Measurements from ENCODE around the gene SNHG17. TPM values are rescaled to one million over a fixed set of nuclear protein-coding genes. Genes with fewer than 3 reads are reported as not detected.

SNHG17 gene
- total and polyA plus RNA-seq, 2 of the 4 experiments (the other 2 are of a cell fraction), result 5.4 to 38.2 TPM

DNA sequence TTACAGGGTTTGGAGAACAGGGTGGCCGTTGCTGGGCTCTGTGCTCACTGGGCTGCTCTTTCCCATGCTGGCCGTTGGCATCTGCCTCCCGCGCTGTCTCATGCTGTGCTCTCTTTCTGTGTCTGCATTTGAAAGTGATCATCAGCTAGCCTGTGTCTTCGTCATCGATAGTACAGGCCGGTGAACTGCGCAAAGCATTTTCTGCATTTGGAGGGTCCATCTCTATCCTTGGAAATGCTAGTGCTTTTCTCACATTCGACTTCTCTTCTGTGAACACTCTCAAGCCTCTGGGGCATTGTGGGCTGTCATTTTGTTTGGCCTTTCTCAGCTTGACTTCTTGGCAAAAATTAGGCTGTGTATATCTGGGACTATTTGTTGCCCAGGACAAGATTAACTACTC lies 6.8 kb upstream of the SNHG17 start:
- no peak overlapping the region for H3K18ac ChIP-seq (ENCODE audit: low read depth, low read length)
- no peak overlapping the region for H2BK120ac ChIP-seq (ENCODE audit: low read depth, low read length)
- BruUV-seq (replicated peaks), result no TSS peak
- intact Hi-C loops (cut with micrococcal nuclease) (no loop called here), dilution Hi-C loops (cut with HindIII; ENCODE audit: low sequenced_read_pairs, unreplicated experiment) (no loop called here), in situ Hi-C loops (cut with MboI; ENCODE audit: low sequenced_read_pairs) (no loop called here)
- H4K91ac ChIP-seq (ENCODE audit: insufficient read depth, low read depth, low read length), result no peak overlapping the region
- H4K8ac ChIP-seq (ENCODE audit: low read depth in 2 of 2, low read length in 2 of 2), result no peak overlapping the region
- no peak overlapping the region for H3K56ac ChIP-seq (ENCODE audit: extremely low read depth, insufficient read depth, low read length)
- no peak overlapping the region for H3K14ac ChIP-seq (replicated peaks; ENCODE audit: low read depth, low read length)
- no peak overlapping the region for H2BK20ac ChIP-seq (ENCODE audit: low read depth, low read length)
- H2AK9ac ChIP-seq (replicated peaks; ENCODE audit: low read depth, low read length, poor library complexity), result no peak overlapping the region
- no peak overlapping the region for H3K23ac ChIP-seq (ENCODE audit: low read depth, low read length)
- no peak overlapping the region for H3K4me2 ChIP-seq (ENCODE audit: low read depth, low read length)
- H3K4me3 ChIP-seq (ENCODE audit: insufficient read depth, low read depth, low read length), result no peak overlapping the region
- H3K9me3 ChIP-seq (ENCODE audit: control insufficient read depth, insufficient read depth, low read length), result no peaks in the 10 kb centered on the region
- peaks cover 3 to 9% of the 10 kb centered on the region in 2 experiments; a peak in 3 of 4 replicates for H3K79me1 ChIP-seq (ENCODE audit: low read depth in 1 of 2, low read length in 2 of 2)
- no peaks in the 10 kb centered on the region for H3K36me3 ChIP-seq (ENCODE audit: control insufficient read depth, insufficient read depth, low read length)
- H4K20me1 ChIP-seq (ENCODE audit: insufficient read depth, low read length), result no peaks in the 10 kb centered on the region
- peaks cover 7% of the 10 kb centered on the region; the same call in 1 of the 2 replicates for H3K9me1 ChIP-seq (ENCODE audit: insufficient read depth, low read length)
- no peak overlapping the region for H2AFZ ChIP-seq (replicated peaks; ENCODE audit: low read length, poor library complexity)
- no peaks in the 10 kb centered on the region for H3K4me1 ChIP-seq (ENCODE audit: control insufficient read depth, insufficient read depth, low read length)
- CTCF ChIA-PET, result no interaction called here
- no peak overlapping the region for H2BK5ac ChIP-seq (ENCODE audit: low read depth, low read length, poor library complexity, severe bottlenecking)
- H3K4ac ChIP-seq (ENCODE audit: low read depth, low read length), result no peak overlapping the region
- no peak overlapping the region for H2AK5ac ChIP-seq (ENCODE audit: low read depth, low read length)
- H4K5ac ChIP-seq (ENCODE audit: low read depth, low read length), result no peak overlapping the region
- TF ChIP-seq, protein P1, sequence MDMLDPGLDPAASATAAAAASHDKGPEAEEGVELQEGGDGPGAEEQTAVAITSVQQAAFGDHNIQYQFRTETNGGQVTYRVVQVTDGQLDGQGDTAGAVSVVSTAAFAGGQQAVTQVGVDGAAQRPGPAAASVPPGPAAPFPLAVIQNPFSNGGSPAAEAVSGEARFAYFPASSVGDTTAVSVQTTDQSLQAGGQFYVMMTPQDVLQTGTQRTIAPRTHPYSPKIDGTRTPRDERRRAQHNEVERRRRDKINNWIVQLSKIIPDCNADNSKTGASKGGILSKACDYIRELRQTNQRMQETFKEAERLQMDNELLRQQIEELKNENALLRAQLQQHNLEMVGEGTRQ (IDR thresholded peaks at IDR 0.05; ENCODE audit: low read depth, low read length), result no peak
- TF ChIP-seq POLR2A (IDR thresholded peaks at IDR 0.05; ENCODE audit: low read depth, low read length) (no peak), RAD21 (IDR thresholded peaks at IDR 0.05; ENCODE audit: low read length) (no peak), BHLHE40 (IDR thresholded peaks at IDR 0.05; ENCODE audit: low read depth, low read length) (no peak), RCOR1 (IDR thresholded peaks at IDR 0.05; ENCODE audit: insufficient replicate concordance, low read length) (no peak), RFX5 (IDR thresholded peaks at IDR 0.05; ENCODE audit: low read depth, low read length) (no peak), FOS (IDR thresholded peaks at IDR 0.05; ENCODE audit: low read depth, low read length) (no peak), MXI1 (IDR thresholded peaks at IDR 0.05; ENCODE audit: borderline replicate concordance, low read depth, low read length) (no peak), CHD1 (IDR thresholded peaks at IDR 0.05; ENCODE audit: low read depth, low read length) (no peak), NFE2L2 (IDR thresholded peaks at IDR 0.05; ENCODE audit: low read depth, low read length) (no peak)
- TF ChIP-seq, protein P2, sequence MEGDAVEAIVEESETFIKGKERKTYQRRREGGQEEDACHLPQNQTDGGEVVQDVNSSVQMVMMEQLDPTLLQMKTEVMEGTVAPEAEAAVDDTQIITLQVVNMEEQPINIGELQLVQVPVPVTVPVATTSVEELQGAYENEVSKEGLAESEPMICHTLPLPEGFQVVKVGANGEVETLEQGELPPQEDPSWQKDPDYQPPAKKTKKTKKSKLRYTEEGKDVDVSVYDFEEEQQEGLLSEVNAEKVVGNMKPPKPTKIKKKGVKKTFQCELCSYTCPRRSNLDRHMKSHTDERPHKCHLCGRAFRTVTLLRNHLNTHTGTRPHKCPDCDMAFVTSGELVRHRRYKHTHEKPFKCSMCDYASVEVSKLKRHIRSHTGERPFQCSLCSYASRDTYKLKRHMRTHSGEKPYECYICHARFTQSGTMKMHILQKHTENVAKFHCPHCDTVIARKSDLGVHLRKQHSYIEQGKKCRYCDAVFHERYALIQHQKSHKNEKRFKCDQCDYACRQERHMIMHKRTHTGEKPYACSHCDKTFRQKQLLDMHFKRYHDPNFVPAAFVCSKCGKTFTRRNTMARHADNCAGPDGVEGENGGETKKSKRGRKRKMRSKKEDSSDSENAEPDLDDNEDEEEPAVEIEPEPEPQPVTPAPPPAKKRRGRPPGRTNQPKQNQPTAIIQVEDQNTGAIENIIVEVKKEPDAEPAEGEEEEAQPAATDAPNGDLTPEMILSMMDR (conservative IDR thresholded peaks at IDR 0.05; ENCODE audit: low read depth, low read length), result no peak
- no peak overlapping the region for H3K9ac ChIP-seq (ENCODE audit: low read depth, low read length)
- 64% methylated on average over 8 of the region's 9 CpGs; no CpG with 5 or more reads in 1 of the 2 experiments for WGBS, 2 experiments (ENCODE audit: extremely low coverage in 2 of 2, insufficient read length in 1 of 2)
- POLR2A ChIA-PET (ENCODE audit: unreplicated experiment), result no interaction called here
- no peak overlapping the region for H2BK15ac ChIP-seq (ENCODE audit: low read depth, low read length)
- H3K27ac ChIP-seq (ENCODE audit: insufficient read depth, low read length), result no peak overlapping the region
- H3K27me3 ChIP-seq (ENCODE audit: control insufficient read depth, insufficient read depth, low read length), result no peaks in the 10 kb centered on the region; the same call in 1 of the 2 replicates
- ATAC-seq (ENCODE audit: low read depth) (no peak), DNase-seq (no peak)
